B cell (primary cell): ENCODE measurements around the gene NHERF2.

Experiments
- EZH2 ChIP-seq: IDR thresholded peaks from 2 replicates; pipeline ENCODE4 v1.6.1; 2012; ENCODE audit warnings: borderline replicate concordance, low read depth, mild to moderate bottlenecking, moderate library complexity, low read length; ENCODE audit not compliant: insufficient read depth, poor library complexity, severe bottlenecking
- TF ChIP-seq, protein P1 (sequence below): fragments of 200-600 bp; IDR thresholded peaks from one replicate; pipeline ENCODE4 v1.8.0; 2022; ENCODE audit warnings: antibody characterized with exemption, mild to moderate bottlenecking

DNA sequence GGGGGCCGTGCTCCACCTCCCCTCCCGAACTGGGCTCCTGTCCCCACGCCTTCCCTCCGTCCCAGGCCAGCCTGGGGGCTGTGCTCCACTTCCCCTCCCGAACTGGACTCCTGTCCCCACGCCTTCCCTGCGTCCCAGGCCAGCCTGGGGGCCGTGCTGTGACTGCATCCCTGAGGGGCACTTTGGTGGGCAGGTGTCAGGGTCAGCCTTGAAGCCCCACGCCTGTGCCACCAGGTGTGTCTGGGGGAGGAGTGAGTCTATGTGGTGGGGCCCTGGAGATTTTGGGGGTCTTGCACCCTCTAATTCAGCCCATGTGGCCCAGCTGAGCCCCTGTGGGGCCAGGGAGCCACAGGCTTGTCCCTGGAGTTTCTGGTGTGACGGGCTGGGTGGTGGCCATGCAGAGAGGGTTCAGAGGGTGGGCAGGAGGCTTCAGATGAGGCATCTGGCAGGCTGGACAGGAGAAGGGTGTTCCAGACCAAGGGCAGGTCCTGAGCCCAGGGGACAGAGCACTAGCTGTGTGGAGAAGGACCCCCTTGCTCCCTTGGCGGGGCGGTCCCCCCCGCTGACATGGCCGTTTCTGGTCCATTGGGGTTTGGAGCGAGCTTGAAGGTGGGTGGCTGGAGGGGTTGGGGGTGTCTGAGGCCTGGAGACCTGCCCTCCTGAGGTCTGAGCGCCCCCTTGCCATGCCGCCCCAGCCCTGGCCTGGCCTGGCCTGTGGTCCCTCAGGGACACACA, 8.2 kb downstream of the NHERF2 start:
- TF ChIP-seq, protein P1, sequence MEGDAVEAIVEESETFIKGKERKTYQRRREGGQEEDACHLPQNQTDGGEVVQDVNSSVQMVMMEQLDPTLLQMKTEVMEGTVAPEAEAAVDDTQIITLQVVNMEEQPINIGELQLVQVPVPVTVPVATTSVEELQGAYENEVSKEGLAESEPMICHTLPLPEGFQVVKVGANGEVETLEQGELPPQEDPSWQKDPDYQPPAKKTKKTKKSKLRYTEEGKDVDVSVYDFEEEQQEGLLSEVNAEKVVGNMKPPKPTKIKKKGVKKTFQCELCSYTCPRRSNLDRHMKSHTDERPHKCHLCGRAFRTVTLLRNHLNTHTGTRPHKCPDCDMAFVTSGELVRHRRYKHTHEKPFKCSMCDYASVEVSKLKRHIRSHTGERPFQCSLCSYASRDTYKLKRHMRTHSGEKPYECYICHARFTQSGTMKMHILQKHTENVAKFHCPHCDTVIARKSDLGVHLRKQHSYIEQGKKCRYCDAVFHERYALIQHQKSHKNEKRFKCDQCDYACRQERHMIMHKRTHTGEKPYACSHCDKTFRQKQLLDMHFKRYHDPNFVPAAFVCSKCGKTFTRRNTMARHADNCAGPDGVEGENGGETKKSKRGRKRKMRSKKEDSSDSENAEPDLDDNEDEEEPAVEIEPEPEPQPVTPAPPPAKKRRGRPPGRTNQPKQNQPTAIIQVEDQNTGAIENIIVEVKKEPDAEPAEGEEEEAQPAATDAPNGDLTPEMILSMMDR: no peak
- TF ChIP-seq EZH2: no peak
